ENCODE results near the gene WNK4. TPM values are rescaled to one million over a fixed set of nuclear protein-coding genes. Genes with fewer than 3 reads are reported as not detected.

WNK4 gene
- total and polyA plus RNA-seq, 9 of the 15 experiments (the other 6 are each of a cell fraction or from before 2014, with no cell fraction given), result 0.32 to 25.8 (median 4.5) TPM

GRCh38 chr17:42797067-42798007 is 16.9 kb downstream of the WNK4 start:
- Histone ChIP-seq H3K4me3 (peak overlapping the region; percentile 73), H3K9ac (ENCODE audit: insufficient read depth in 1 of 2, low read depth in 2 of 2, low read length in 2 of 2) (peak overlapping the region; percentile 84 to 99), H3K9me3 (replicated peaks; ENCODE audit: control insufficient read depth, insufficient read depth, low read depth, low read length) (no peaks in the 10 kb centered on the region), H3K27ac (ENCODE audit: extremely low read depth, low read depth, low read length) (peak overlapping the region; percentile 68; the same call in 2 of the 3 replicates), H3K79me2 (ENCODE audit: control insufficient read depth, insufficient read depth, low read length) (peaks cover 17% of the 10 kb centered on the region), H3K4me1 (replicated peaks in 1 of 2; ENCODE audit: control insufficient read depth in 2 of 2, insufficient read depth in 2 of 2, low read length in 2 of 2) (peaks cover 17 to 36% of the 10 kb centered on the region in 2 experiments), H3K36me3 (ENCODE audit: control insufficient read depth, insufficient read depth, low read length) (peaks cover 30% of the 10 kb centered on the region), H3K4me2 (ENCODE audit: insufficient read depth, low read length) (peak overlapping the region; percentile 94), H3K9me1 (ENCODE audit: control insufficient read depth, insufficient read depth, low read length) (no peaks in the 10 kb centered on the region), H4K20me1 (replicated peaks; ENCODE audit: control insufficient read depth, insufficient read depth, low read length) (no peaks in the 10 kb centered on the region), H3K27me3 (ENCODE audit: control insufficient read depth in 2 of 2, insufficient read depth in 2 of 2, low read length in 2 of 2) (no peaks in the 10 kb centered on the region), H2AFZ (ENCODE audit: low read depth, low read length) (0 out of 2 replicates have a peak overlapping the region, but pooled peaks have one; percentile 96)
- TF ChIP-seq POLR2AphosphoS5 (IDR thresholded peaks at IDR 0.05; ENCODE audit: control insufficient read depth, insufficient read depth, low read depth, low read length) (peak; percentile 14; the same call in 1 of the 2 replicates), PCBP2 (IDR thresholded peaks at IDR 0.05; ENCODE audit: low read depth, low read length, poor library complexity, severe bottlenecking) (no peak), ZNF316 (IDR thresholded peaks at IDR 0.05) (0 out of 2 replicates have a peak, but pooled peaks have one; percentile 7), POLR2A (conservative IDR thresholded peaks at IDR 0.05) (peak; percentile 42; the same call in 1 of the 2 replicates), KDM5B (IDR thresholded peaks at IDR 0.05; ENCODE audit: insufficient replicate concordance, low read depth, low read length) (peak; percentile 18), NFIC (IDR thresholded peaks at IDR 0.05) (peak; percentile 44; the same call in 1 of the 2 replicates)
- ATAC-seq, result no peak; the same call in 2 of the 3 replicates
- ChIA-PET POLR2A (interaction anchor here (0.6 to 6.4 kb wide), 8 partner anchors 11 to 219 kb away, joined by 3 to 47 read pairs (median 4); partner anchors contain the start of genes AOC3, BECN1, VPS25 and WNK4), CTCF (ENCODE audit: low intra/inter-chr PET ratio) (no interaction called here)
- TSS peak; percentile 88 for BruUV-seq (replicated peaks)
- intact Hi-C loops (cut with micrococcal nuclease) (no loop called here), in situ Hi-C loops (cut with MboI) (no loop called here)
- peak in 1 of 4 experiments; percentile 37 for DNase-seq (ENCODE audit: extremely low read depth in 1 of 4, low spot score in 3 of 4)
- WGBS (ENCODE audit: insufficient coverage, low coverage, missing lambda C conversion rate), result 48% methylated on average over 10 of the region's 10 CpGs
- no peak for FAIRE-seq

Data from K562 (cell line).